SH-SY5Y (cell line): Measurements from ENCODE around the gene PAAF1.

Experiments
- GATA2 ChIP-seq: IDR thresholded peaks from 2 replicates; pipeline ENCODE4 v1.6.1; 2011; ENCODE audit warnings: mild to moderate bottlenecking, low read depth, low read length
- GATA3 ChIP-seq: IDR thresholded peaks from 2 replicates; pipeline ENCODE4 v1.6.1; 2011; ENCODE audit warnings: low read depth, mild to moderate bottlenecking, low read length, moderate library complexity

DNA sequence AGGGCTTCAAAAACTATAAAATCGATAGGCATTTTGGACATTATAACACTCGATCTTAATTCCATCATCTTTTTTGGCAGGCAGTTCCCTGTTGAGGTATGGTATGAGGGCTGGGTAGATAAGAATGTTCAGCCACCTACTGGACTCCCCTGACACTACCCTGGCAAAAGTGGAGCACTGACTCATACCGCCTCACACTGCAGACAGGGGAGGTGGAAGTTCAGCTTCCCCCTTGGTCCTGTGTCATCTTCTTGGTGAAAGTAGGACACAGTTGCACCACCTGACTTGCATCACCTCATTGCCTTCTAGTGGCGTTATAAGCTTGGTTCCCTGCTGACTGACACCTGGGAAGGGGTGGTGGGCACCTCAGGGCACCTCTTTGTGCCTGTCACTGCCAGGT is 30.4 kb downstream of the PAAF1 start:
- TF ChIP-seq GATA3 (no peak), GATA2 (no peak)
